ENCODE measurements around the gene NTSR1. TPM values are rescaled to one million over a fixed set of nuclear protein-coding genes. Genes with fewer than 3 reads are reported as not detected.

Gene NTSR1
- total RNA-seq, 3 donors from 2014 or later (not counting 1 experiment from before 2014, with no cell fraction given), result 0.11 to 0.45 TPM; not detected in 1

GRCh38 chr20:62799873-62800272 is 91.2 kb downstream of the NTSR1 start:
- Histone ChIP-seq H3K27ac (ENCODE audit: low read length) (no peak overlapping the region), H3K36me3 (ENCODE audit: control insufficient read depth, insufficient read depth, low read length) (peaks cover 28% of the 10 kb centered on the region), H3K9me3 (ENCODE audit: control insufficient read depth, insufficient read depth, low read length) (no peaks in the 10 kb centered on the region), H3K4me3 (ENCODE audit: low read length) (no peak overlapping the region), H3K27me3 (ENCODE audit: control insufficient read depth, insufficient read depth, low read length) (no peaks in the 10 kb centered on the region), H3K4me1 (ENCODE audit: control insufficient read depth, insufficient read depth, low read length) (peaks cover 33% of the 10 kb centered on the region)
- no peak for ATAC-seq
- Mint-ChIP-seq H3K9me3 (no peaks in the 10 kb centered on the region), H3K27ac (no peak overlapping the region), H3K4me1 (peaks cover 21 to 46% of the 10 kb centered on the region in 2 donors), H3K4me3 (peak overlapping the region; percentile 62), H3K36me3 (no peaks in the 10 kb centered on the region), H3K27me3 (ENCODE audit: low read depth in 2 of 2) (no peaks in the 10 kb centered on the region)
- intact Hi-C loops (cut with micrococcal nuclease), result loop anchor here (10.0 kb wide), 1 partner anchor 135 kb away; the partner anchor contains the start of gene GID8
- WGBS (ENCODE audit: insufficient coverage), result 98% methylated on average over 8 of the region's 10 CpGs
- TF ChIP-seq CTCF (IDR thresholded peaks at IDR 0.05), result no peak
- no peak for DNase-seq

- H3K4me1 Mint-ChIP-seq, result peaks cover 18 to 39% of the 10 kb centered on the region in 2 donors
- Histone ChIP-seq H3K27ac (ENCODE audit: low read length) (no peak overlapping the region), H3K9me3 (ENCODE audit: control insufficient read depth, insufficient read depth, low read length) (no peaks in the 10 kb centered on the region), H3K4me1 (ENCODE audit: control insufficient read depth, insufficient read depth, low read length) (peaks cover 30% of the 10 kb centered on the region), H3K27me3 (ENCODE audit: control insufficient read depth, insufficient read depth, low read length) (no peaks in the 10 kb centered on the region), H3K36me3 (ENCODE audit: control insufficient read depth, insufficient read depth, low read length) (peaks cover 28% of the 10 kb centered on the region), H3K4me3 (ENCODE audit: low read length) (no peak overlapping the region)
- no peaks in the 10 kb centered on the region for H3K9me3 Mint-ChIP-seq
- WGBS (ENCODE audit: insufficient coverage), result 95% methylated on average over 26 of the region's 26 CpGs
- ATAC-seq, result no peak
- intact Hi-C loops (cut with micrococcal nuclease), result loop anchor here (10.0 kb wide), 1 partner anchor 134 kb away; the partner anchor contains the start of gene GID8
- no peaks in the 10 kb centered on the region for H3K36me3 Mint-ChIP-seq
- peak overlapping the region; percentile 62 for H3K4me3 Mint-ChIP-seq
- no peak overlapping the region for H3K27ac Mint-ChIP-seq
- no peak for DNase-seq
- H3K27me3 Mint-ChIP-seq (ENCODE audit: low read depth in 2 of 2), result no peaks in the 10 kb centered on the region
- TF ChIP-seq CTCF (IDR thresholded peaks at IDR 0.05), result no peak
Measured at GRCh38 chr20:62800314-62801259, 92.0 kb downstream of the NTSR1 start.

- no peaks in the 10 kb centered on the region for H3K9me3 Mint-ChIP-seq
Measured at GRCh38 chr20:62801284-62802010, 92.8 kb downstream of the NTSR1 start.

More at GRCh38 chr20:62801284-62802010, 92.8 kb downstream of the NTSR1 start:
- WGBS (ENCODE audit: insufficient coverage), result 95% methylated on average over 15 of the region's 15 CpGs
- no peaks in the 10 kb centered on the region for H3K27me3 ChIP-seq (ENCODE audit: control insufficient read depth, insufficient read depth, low read length)
- ATAC-seq, result no peak
- peaks cover 28% of the 10 kb centered on the region for H3K36me3 ChIP-seq (ENCODE audit: control insufficient read depth, insufficient read depth, low read length)
- H3K4me3 ChIP-seq (ENCODE audit: low read length), result no peak overlapping the region
- TF ChIP-seq CTCF (IDR thresholded peaks at IDR 0.05), result no peak
- no peak overlapping the region for H3K27ac ChIP-seq (ENCODE audit: low read length)
- intact Hi-C loops (cut with micrococcal nuclease), result loop anchor here (10.0 kb wide), 1 partner anchor 133 kb away; the partner anchor contains the start of gene GID8
- H3K4me1 ChIP-seq (ENCODE audit: control insufficient read depth, insufficient read depth, low read length), result peaks cover 34% of the 10 kb centered on the region
- H3K4me1 Mint-ChIP-seq, result peaks cover 10 to 40% of the 10 kb centered on the region in 2 donors
- no peaks in the 10 kb centered on the region for H3K27me3 Mint-ChIP-seq (ENCODE audit: low read depth in 2 of 2)
- no peak overlapping the region for H3K4me3 Mint-ChIP-seq
- H3K27ac Mint-ChIP-seq, result no peak overlapping the region
- H3K9me3 ChIP-seq (ENCODE audit: control insufficient read depth, insufficient read depth, low read length), result no peaks in the 10 kb centered on the region
- DNase-seq, result no peak
- H3K36me3 Mint-ChIP-seq, result no peaks in the 10 kb centered on the region

Data from natural killer cell (primary cell).